HG03565 (cell line): ENCODE data around the gene ADAMTS18.
"Not testable (repeated sequence)": the region's sequence is repeated elsewhere in the genome, so short reads cannot be mapped to it uniquely, and the experiment has no call there.

Experiments
- ATAC-seq: cut with Tn5 transposase; IDR thresholded peaks from one replicate; pipeline ENCODE4 v1.9.1; 2021; ENCODE audit warnings: mild to moderate bottlenecking, moderate library complexity; ENCODE audit not compliant: unreplicated experiment

Gene ADAMTS18, protein sequence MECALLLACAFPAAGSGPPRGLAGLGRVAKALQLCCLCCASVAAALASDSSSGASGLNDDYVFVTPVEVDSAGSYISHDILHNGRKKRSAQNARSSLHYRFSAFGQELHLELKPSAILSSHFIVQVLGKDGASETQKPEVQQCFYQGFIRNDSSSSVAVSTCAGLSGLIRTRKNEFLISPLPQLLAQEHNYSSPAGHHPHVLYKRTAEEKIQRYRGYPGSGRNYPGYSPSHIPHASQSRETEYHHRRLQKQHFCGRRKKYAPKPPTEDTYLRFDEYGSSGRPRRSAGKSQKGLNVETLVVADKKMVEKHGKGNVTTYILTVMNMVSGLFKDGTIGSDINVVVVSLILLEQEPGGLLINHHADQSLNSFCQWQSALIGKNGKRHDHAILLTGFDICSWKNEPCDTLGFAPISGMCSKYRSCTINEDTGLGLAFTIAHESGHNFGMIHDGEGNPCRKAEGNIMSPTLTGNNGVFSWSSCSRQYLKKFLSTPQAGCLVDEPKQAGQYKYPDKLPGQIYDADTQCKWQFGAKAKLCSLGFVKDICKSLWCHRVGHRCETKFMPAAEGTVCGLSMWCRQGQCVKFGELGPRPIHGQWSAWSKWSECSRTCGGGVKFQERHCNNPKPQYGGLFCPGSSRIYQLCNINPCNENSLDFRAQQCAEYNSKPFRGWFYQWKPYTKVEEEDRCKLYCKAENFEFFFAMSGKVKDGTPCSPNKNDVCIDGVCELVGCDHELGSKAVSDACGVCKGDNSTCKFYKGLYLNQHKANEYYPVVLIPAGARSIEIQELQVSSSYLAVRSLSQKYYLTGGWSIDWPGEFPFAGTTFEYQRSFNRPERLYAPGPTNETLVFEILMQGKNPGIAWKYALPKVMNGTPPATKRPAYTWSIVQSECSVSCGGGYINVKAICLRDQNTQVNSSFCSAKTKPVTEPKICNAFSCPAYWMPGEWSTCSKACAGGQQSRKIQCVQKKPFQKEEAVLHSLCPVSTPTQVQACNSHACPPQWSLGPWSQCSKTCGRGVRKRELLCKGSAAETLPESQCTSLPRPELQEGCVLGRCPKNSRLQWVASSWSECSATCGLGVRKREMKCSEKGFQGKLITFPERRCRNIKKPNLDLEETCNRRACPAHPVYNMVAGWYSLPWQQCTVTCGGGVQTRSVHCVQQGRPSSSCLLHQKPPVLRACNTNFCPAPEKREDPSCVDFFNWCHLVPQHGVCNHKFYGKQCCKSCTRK (N-terminal part only)

DNA sequence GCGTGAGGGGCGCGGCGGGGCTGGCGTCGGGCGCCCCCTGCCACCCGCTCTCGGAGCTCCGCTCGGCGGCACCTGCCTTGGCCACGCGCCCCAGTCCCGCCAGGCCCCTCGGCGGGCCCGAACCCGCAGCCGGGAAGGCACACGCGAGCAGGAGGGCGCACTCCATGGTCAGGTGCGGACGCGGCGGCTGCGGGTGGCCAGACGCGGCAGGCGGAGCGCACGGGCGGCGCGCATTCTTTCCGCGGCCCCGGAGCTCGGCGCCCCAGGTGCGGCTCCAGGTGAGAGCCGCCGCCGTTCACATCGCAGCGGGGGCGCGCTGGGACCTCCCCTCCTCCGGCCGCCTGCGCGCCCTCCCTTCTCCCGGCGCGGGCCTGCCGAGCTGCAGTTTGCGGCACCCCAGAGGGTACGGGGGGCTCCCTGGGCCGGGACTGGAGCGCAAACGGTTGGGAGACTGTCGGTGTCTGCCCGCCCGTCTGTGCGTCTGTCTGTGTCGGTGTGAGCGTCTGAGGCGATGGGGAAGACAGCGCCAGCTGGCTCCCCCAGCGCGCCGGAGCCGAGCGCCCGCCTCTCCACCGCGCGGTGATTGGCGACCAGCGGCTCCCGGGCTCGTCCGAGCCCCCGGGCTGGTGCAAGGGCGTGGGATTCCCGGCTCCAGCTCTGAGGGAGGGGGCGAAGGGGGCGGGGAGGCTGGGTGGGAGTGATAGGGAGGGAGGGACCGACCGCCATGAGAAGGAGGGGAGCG, at the start of gene ADAMTS18:
Gene ADAMTS18, minus strand, starts transcription at position 505 of the 742 bp plus-strand sequence. Its CDS starts 339 bp downstream, at position 166.
- ATAC-seq: no peak

DNA sequence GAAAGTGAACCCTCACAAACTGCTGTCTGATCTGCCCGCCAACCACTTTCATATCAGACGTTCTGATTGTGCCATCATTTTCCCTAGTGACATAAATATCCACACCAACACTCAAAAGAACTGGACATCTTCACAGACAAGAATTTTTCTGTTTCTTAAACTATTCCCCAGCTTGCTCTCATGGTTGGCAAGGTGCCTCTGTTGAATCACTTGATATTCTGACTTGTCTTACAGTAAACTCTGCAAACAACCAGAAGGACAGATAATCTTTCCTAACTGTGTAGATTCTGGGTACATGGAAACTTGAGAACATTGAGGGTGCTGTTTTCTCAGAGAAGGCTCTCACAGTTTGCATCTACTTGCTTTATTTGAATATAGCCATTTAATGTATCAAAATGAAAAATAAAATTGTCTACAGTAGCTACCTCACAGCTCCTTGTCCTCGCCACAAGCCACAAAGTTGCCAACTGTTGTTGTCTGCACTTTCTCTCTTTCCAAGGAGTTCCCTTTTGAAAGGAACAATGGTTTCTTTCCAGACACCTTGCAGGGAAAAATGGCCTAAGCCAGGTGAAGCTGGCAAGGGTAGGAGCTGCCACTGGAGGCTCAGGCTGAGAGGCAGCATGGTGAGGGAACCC, 46.0 kb upstream of the ADAMTS18 start:
- ATAC-seq: no peak

DNA sequence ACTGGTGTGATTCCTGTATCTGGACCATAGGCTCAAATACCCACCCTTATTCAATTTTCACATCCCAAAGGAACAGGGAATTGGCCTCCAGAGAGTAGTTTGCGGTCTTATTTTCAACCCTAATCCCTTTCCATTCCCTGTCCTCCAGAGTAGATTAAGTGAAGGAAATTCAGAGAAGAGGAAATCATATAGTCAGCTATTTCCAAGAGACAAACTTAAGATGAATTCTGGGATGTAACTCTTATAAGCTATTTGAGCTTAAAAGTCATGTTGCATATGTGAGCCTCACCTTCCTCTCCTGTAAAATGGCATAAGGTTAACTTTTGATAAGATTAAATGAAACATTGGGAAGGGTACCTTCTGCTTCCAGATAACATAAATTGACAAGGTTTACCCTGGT, 37.4 kb upstream of the ADAMTS18 start:
- no peak for ATAC-seq

DNA sequence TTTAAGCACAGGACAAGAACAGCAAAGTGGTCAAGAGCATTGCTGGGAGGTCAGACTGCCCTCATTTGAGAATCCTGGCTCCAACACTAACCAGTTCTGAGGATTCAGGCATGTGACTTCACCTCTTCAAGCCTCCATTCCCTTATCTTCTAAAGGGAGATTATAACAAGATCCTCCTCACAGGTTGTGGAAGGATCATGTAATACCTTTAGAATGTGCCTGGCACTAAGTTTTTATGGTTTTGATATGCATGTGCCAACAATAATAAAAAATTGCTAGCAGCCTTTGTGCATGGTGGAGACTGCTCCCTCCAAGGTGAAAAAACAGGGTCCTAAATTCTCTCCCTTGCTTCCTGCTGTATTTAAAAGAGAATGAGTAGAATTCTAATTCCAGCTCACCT, 36.0 kb upstream of the ADAMTS18 start:
- no peak for ATAC-seq

DNA sequence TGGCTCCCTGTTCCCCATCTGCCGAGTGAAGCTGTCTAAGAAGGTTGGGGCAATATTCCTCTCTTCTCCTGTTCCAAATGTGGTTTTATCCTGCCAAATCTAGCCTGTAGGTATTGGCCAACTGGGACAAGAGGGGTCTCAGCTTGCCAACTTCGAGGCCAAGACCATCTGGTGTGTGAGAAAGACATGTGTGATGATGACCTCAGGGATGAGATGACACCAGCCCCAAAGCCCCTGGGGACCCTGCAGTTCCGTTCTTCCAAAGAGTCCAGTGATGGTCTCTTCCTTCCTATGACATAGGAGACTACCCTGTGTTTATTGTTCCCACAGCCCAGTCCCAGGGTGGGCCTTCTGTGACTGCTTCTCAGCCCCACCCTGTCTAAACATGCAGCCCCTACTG, 34.8 kb upstream of the ADAMTS18 start:
- no peak for ATAC-seq

DNA sequence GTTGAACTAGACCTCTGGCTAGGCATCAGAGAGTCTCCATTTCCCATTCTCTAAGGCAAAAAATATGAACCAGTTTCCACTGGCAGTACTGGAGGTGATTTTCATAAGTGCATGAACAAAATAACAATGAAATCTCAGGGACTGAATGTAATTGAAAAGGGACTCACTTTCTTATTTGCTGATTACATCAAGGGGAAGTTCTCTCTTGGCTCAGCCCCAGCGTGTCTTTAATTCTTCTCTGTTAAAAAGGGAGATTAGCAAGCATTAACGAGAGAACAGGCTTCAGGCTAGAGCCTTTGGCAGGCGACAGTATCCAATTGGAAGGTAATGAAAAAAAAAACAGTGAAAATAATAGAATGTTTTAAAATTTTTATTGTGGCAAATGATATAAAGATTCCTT, 34.0 kb upstream of the ADAMTS18 start:
- ATAC-seq: no peak

DNA sequence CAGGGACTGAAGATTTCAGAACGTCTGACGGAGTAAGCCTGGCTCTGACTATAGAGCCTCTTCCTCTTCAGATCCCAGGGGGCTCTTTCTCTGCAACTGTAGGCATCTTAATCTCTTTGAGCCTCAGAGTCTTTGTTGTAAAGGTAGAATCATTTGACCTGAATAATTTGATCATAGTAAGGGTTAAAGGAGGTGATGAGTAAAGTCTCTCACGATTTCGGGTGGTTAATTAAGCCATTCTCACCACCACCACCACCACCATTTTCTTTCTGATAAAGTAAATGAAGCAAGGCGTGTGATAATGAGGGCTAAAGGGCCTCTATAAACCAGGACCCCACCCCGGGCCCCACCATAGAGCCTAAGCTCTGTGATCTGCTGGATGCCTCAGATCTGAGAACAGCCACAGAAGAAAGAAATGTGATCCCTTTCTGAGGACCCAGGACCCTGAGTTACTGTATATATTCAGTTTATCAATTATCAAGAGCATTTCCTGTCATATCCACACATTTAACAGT, 33.0 kb upstream of the ADAMTS18 start:
- ATAC-seq: no peak

DNA sequence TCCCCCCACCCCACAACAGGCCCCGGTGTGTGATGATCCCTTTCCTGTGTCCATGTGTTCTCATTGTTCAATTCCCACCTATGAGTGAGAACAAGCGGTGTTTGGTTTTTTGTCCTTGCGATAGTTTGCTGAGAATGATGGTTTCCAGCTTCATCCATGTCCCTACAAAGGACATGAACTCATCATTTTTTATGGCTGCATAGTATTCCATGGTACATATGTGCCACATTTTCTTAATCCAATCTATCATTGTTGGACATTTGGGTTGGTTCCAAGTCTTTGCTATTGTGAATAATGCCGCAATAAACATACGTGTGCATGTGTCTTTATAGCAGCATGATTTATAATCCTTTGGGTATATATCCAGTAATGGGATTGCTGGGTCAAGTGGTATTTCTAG, 28.8 kb upstream of the ADAMTS18 start:
- ATAC-seq: not testable (repeated sequence)

DNA sequence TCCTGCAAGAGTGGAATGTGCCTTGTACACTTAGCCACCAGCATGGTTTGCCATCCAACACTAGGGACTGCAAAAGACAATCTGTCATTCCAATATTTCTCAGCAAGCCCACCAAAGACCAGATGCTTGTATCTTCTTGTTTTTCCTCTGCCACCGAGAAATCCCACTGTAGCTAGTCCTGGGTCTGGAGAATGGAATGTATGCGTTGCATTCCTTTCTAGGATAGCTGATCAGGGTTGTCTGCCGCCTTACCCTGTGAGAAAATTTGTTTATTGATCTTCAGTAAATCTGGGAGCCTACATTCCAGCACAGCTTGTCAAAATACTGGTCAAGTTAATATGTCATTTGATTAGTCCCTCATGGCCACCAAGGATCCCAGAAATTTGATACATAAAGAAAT, 28.1 kb upstream of the ADAMTS18 start:
- no peak for ATAC-seq

DNA sequence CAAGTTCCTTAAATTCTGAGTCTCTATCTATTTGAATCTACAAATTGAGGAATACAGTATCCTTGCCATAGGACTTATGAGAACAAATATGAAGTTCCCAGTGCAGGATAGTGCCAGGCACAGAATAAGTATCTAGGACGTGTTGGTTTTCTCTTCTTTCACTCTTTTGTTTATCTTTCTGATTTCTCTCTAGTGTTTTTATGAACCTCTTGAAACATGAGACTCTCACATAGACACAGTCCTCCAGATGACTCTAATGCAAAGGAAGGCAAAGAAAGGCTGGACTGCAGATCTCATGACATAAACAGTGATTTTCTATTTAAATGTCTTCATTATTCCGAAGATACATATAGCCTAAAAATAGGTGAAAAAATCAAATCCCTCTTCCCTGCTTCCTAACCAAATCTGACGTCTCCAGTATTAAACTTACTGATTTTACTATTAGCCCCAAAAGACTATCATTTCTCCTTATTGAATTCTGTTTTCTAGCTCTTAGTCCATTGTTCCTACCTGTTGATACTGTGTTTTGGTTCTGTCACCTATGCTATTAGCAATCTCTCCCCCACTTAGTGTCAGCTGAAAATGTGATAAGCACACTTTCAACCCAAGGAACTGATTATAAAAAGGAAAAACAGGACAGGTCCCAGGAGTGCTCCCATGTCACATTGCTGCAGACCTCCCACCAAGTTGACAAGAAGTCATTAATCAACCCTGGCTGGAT, 24.9 kb upstream of the ADAMTS18 start:
- no peak for ATAC-seq

DNA sequence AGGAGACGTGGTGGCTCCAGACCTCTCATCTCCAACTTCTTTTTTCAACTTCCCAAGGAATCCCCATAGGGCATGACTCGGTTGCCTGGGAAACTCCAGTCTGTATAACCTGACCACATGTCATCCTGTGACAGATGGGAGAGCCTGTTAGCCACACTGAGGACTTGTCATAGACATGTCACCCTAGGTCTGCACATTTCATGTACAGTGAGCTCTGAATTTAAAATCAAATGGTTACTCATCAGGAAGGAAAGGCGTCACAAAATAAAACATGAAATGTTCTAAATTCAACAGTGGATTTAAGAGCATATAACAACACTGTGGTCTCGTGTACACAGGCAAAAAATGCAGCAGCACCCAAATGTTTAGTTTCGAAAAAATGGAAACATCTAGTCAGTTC, 22.2 kb upstream of the ADAMTS18 start:
- ATAC-seq: no peak

DNA sequence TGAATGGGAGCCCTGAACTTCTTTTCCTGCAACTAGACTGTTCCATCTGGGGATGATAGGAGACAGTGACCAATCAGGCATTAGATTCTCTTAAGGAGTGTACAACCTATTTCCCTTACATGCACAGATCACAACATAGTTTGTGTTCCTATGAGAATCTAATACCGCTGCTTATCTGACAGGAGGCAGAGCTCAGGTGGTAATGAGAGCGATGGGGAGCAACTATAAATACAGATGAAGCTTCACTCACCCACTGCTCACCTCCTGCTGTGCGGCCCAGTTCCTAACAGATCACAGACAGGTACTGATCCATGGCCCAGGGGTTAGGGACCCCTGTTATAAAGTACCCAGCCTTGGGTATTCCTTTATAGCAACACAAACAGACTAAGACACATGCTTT, 17.4 kb upstream of the ADAMTS18 start:
- ATAC-seq: no peak

DNA sequence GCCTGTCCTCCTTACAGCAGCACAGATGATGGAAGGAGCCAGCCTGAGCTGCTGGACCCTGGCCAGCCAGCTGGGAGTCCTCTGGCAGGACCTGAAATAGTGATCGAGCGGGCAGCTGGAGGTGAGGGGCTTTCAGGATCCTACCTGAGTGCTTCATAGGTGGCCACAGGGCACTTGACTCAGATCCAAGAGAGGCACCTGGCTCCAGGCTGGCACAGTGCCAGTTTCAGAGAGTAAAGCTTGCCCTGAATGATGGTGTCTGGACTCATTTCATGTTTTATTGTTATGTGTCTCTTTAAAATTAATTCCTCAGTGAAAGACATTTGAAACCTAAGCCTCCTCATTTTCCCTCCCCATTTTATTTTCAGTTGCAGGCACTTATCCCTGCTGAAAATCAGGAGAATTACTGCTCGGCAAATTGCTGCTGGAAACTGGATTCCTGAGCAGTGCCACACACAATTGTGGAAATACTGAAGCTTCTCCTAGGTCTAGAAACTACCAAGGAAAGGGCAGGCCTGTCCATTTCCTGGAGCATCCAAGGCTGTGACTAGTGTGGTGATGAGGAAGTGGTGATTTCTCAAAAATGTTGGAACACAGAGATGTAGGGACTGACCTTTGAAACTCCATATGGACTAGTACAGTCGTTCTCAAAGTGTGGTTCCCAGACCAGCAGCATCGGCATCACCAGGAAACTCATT, 16.1 kb upstream of the ADAMTS18 start:
- no peak for ATAC-seq

DNA sequence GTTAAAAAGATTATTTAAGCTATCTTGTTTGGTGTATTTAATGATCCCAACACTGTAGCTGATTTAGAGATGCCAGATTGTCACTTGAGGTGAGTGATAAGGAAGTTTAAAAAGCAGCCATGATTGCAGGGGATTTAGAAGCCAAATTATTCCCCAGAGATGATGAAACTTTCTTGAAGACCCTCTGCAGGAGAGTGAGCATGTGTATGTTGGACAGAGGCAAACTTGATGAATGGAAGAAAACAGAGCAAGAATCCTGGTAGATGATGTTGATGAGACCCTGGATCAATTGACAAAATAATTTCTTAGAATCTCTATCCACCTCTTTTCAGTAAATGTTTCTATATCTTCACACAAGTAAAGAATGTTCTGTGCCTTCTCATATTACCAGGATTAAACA, 14.4 kb upstream of the ADAMTS18 start:
- ATAC-seq: no peak

DNA sequence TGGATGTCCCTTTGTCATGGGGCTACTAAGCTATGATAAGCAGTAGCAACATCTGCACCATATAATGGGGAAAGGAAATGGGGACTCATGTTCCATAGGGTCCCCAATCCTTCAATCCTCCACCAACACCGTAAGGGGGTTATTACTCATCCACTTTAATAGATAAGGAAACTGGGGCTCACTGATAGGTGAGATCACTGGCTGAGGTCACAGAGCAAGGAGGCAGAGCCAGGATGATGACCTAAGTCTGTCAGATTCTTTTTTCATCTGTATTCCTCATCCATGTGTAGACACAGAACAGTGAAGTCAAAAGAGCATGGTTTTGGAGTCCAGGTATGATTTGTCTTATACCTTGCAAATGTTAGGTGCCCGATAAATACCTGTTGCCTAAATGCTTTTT, 10.5 kb upstream of the ADAMTS18 start:
- no peak for ATAC-seq

DNA sequence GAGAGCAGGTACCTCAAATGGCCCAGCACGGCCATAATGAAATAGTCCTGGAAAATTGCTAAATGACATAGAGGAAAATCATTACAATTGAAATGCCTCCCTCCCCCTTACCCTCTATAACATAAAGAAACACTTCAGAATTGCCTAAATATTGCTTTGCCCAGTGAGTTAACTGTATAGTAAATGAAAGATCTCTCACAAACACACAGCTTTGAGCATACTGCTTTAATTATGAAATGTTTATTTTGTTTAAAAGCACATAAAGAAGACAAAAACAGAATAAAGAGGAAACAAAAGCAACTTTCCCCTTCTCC, 9.3 kb upstream of the ADAMTS18 start:
- ATAC-seq: no peak

DNA sequence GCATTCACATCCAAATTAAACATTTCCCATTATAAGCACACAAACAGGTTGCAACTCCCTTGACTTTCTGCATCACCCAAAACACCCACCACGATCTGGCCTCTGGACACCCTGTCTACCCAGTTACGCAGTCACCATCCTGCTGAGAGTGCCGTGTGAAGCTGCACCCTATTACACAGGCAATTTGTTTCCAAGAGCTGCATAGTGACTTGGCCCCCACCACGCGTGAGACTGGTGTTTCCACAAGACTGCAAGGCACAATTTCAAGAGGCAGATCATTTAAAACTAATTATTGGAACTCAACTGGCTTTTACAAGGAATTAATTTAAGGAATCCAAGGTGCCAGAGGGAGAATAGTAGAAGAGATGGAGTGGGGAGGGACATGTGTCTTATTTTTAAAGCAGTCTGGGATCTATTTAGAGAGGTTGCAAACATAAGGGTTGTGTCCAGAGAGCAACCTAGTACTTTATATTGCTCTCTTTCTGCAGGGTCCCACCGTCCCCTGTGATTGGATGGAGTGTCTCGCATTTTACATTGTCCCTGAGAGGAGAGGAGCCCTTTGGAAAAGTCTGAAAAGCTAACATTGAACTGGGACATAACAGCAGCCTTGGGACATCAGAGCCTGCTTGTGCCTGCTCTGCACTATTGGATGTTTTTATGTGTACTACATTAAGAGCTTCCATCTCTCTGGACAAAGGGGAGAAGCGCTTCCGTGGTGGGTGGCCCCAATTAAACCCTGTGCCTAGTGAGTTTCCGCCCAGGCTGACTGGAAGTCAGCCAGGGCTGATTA, 8.7 kb upstream of the ADAMTS18 start:
- no peak for ATAC-seq

DNA sequence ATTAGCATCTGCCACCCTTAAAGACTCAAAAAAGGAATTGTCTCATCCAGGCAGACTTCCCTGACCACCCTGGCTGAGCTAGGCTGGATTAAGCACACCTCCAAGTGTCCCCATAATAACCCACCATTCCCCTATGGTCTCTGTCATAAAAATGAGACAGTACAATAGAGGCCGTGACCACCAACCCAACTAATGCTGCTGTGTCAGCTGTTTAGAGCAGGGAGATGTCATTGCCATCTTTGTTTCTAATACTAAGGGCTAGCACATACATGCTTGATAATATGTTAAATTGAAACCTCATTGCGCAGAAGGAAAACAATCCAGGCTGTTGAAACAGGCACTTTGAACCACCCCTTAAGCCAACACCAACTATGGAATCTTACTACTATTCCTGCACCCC, 7.2 kb upstream of the ADAMTS18 start:
- no peak for ATAC-seq
